Superior temporal gyrus (tissue), 1 donor: ENCODE data around the gene NKX2-2.

Experiments used
- DNase-seq: peaks from one replicate; pipeline ENCODE4 v3.0.0-alpha.2; 2016; ENCODE audit errors: extremely low spot score

NKX2-2 gene

GRCh38 chr20:21513881-21514540 lies at the start of gene NKX2-2:
Gene NKX2-2, minus strand, starts transcription at chr20:21514064. Its CDS starts 395 bp downstream, at chr20:21513669.
- peak; percentile 76 for DNase-seq

- no peak for DNase-seq
Measured at GRCh38 chr20:21562656-21563055, 48.8 kb upstream of the NKX2-2 start.

- DNase-seq = no peak
Measured at GRCh38 chr20:21559305-21559704, 45.4 kb upstream of the NKX2-2 start.

- no peak for DNase-seq
Measured at GRCh38 chr20:21557241-21558020, 43.6 kb upstream of the NKX2-2 start.

GRCh38 chr20:21556398-21556797 lies 42.5 kb upstream of the NKX2-2 start:
- no peak for DNase-seq

- DNase-seq = no peak
Measured at GRCh38 chr20:21555470-21556120, 41.7 kb upstream of the NKX2-2 start.

GRCh38 chr20:21554985-21555384 lies 41.1 kb upstream of the NKX2-2 start:
- DNase-seq = peak; percentile 46

GRCh38 chr20:21554376-21554890 lies 40.6 kb upstream of the NKX2-2 start:
- DNase-seq = peak; percentile 66

- DNase-seq = no peak
Measured at GRCh38 chr20:21550587-21550986, 36.7 kb upstream of the NKX2-2 start.

- DNase-seq = no peak
Measured at GRCh38 chr20:21548390-21549035, 34.6 kb upstream of the NKX2-2 start.

- no peak for DNase-seq
Measured at GRCh38 chr20:21546355-21546754, 32.5 kb upstream of the NKX2-2 start.

- DNase-seq = no peak
Measured at GRCh38 chr20:21539512-21539911, 25.6 kb upstream of the NKX2-2 start.

GRCh38 chr20:21534886-21535285 lies 21.0 kb upstream of the NKX2-2 start:
- no peak for DNase-seq

- no peak for DNase-seq
Measured at GRCh38 chr20:21534453-21534852, 20.6 kb upstream of the NKX2-2 start.

GRCh38 chr20:21529863-21530262 lies 16.0 kb upstream of the NKX2-2 start:
- peak; percentile 71 for DNase-seq

- no peak for DNase-seq
Measured at GRCh38 chr20:21528870-21529269, 15.0 kb upstream of the NKX2-2 start.

GRCh38 chr20:21527908-21528307 lies 14.0 kb upstream of the NKX2-2 start:
- DNase-seq = no peak

GRCh38 chr20:21526776-21527175 lies 12.9 kb upstream of the NKX2-2 start:
- DNase-seq = no peak

GRCh38 chr20:21523895-21524294 lies 10.0 kb upstream of the NKX2-2 start:
- no peak for DNase-seq

GRCh38 chr20:21523281-21523868 lies 9.5 kb upstream of the NKX2-2 start:
- no peak for DNase-seq

- peak; percentile 40 for DNase-seq
Measured at GRCh38 chr20:21522481-21523280, 8.8 kb upstream of the NKX2-2 start.
